ENCODE results near the gene COX6A1. TPM values are rescaled to one million over a fixed set of nuclear protein-coding genes. Genes with fewer than 3 reads are reported as not detected.

The COX6A1 gene
- total RNA-seq, 6 experiments from 2014 or later, result 356 to 391 (median 373) TPM

DNA sequence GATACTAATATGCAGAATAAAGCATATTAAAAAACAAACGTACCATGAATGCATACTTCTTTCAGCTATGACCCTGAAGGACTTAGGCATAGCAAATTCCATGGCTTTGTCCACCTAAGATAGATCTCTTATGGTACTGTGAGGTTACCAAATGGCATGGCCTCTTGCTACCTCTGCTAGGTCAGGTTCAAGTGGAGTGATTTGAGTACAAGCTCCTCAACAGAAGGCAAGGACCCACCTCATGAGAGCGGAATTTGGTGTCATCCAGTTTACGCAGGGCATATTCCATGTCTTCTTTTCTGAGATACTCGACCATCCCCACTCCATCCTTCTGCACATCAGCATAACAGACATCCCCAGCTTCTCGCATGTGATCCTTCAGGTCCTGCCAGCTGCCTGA lies 25.8 kb downstream of the COX6A1 start:
- H3K27ac Mint-ChIP-seq, result peak overlapping the region; percentile 26; the same call in 1 of the 2 replicates
- no peaks in the 10 kb centered on the region for H3K9me3 Mint-ChIP-seq
- DNase-seq, result no peak
- H3K36me3 Mint-ChIP-seq (ENCODE audit: low read depth), result peaks cover 51% of the 10 kb centered on the region
- peaks cover 30% of the 10 kb centered on the region for H3K4me1 Mint-ChIP-seq (ENCODE audit: low read depth)
- no peak overlapping the region for H3K4me3 Mint-ChIP-seq
- H3K27me3 Mint-ChIP-seq (ENCODE audit: insufficient read depth), result peaks cover 5% of the 10 kb centered on the region; the same call in 1 of the 2 replicates
- TF ChIP-seq CTCF (IDR thresholded peaks at IDR 0.05), result no peak

DNA sequence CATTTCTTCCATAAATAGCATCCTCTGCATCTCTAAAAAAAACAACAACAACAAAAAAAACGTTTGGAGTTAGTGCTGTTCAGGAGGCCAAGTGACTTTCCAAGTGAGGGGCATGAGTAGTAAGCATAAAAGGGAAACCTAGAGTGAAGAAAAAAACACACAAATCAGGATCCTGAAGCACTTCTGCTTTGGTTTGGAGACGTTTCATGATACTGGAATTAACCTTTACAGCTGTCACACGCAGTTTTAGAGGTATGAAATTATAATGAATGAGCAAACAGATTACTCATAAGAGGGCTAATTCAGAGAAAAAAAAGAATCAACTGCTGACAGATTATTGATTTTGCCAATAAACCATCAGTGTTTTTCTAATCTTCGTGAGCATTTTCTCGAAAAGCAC lies 27.8 kb downstream of the COX6A1 start:
- peak overlapping the region; percentile 42 for H3K27ac Mint-ChIP-seq
- H3K4me1 Mint-ChIP-seq (ENCODE audit: low read depth), result peaks cover 38% of the 10 kb centered on the region
- H3K36me3 Mint-ChIP-seq (ENCODE audit: low read depth), result peaks cover 52% of the 10 kb centered on the region
- peaks cover 2% of the 10 kb centered on the region; the same call in 1 of the 2 replicates for H3K27me3 Mint-ChIP-seq (ENCODE audit: insufficient read depth)
- no peak for TF ChIP-seq CTCF (IDR thresholded peaks at IDR 0.05)
- DNase-seq, result no peak
- H3K9me3 Mint-ChIP-seq, result no peaks in the 10 kb centered on the region
- H3K4me3 Mint-ChIP-seq, result no peak overlapping the region

DNA sequence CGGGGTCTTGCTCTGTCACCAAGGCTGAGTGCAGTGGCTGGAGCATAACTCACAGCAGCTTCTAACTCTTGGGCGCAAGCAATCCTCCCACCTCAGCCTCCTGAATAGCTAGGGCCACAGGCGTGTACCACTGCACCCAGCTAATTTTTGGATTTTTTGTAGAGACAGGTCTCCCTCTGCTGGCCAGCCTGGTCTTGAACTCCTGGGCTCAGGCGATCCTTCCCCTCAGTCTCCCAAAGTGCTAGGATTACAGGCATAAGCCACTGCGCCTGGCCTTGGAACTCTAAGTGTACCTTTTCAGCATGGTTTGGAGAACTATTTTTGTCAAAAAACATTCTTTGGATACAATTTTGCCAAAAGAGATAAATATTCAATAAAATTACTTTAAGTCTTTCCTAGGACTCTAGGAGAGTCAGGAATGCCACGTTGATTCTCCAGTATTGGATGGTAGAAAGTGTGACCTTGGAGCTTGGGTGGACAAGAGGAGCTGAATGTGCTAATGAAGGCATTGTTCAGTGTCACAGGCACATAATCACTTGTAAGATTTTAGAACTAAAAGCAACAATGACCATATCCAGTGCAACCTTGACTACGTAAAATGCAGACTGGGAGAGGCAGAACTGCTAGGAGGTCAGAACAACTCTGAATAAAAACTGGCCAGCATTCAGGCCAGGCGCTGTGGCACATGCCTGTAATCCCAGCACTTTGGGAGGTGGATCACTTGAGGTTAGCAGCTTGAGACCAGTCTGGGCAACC lies 28.8 kb downstream of the COX6A1 start:
- Mint-ChIP-seq H3K27me3 (ENCODE audit: insufficient read depth) (peaks cover 2% of the 10 kb centered on the region; the same call in 1 of the 2 replicates), H3K4me3 (peak overlapping the region; percentile 24; the same call in 1 of the 2 replicates)

GRCh38 chr12:120467439-120467838 lies 29.5 kb downstream of the COX6A1 start:
- H3K9me3 Mint-ChIP-seq, result no peaks in the 10 kb centered on the region
- DNase-seq, result no peak
- H3K36me3 Mint-ChIP-seq (ENCODE audit: low read depth), result peaks cover 42% of the 10 kb centered on the region
- H3K4me3 Mint-ChIP-seq, result peak overlapping the region; percentile 95
- H3K4me1 Mint-ChIP-seq (ENCODE audit: low read depth), result peaks cover 38% of the 10 kb centered on the region
- peaks cover 2% of the 10 kb centered on the region; the same call in 1 of the 2 replicates for H3K27me3 Mint-ChIP-seq (ENCODE audit: insufficient read depth)
- H3K27ac Mint-ChIP-seq, result peak overlapping the region; percentile 51
- TF ChIP-seq CTCF (IDR thresholded peaks at IDR 0.05), result no peak

More for the DNA sequence above, 28.8 kb downstream of the COX6A1 start:
- H3K27ac Mint-ChIP-seq, result peak overlapping the region; percentile 52; the same call in 1 of the 2 replicates
- peaks cover 46% of the 10 kb centered on the region for H3K36me3 Mint-ChIP-seq (ENCODE audit: low read depth)
- peak; percentile 38 for DNase-seq
- no peaks in the 10 kb centered on the region for H3K9me3 Mint-ChIP-seq
- peak; percentile 80 for TF ChIP-seq CTCF (IDR thresholded peaks at IDR 0.05)
- H3K4me1 Mint-ChIP-seq (ENCODE audit: low read depth), result peaks cover 38% of the 10 kb centered on the region

DNA sequence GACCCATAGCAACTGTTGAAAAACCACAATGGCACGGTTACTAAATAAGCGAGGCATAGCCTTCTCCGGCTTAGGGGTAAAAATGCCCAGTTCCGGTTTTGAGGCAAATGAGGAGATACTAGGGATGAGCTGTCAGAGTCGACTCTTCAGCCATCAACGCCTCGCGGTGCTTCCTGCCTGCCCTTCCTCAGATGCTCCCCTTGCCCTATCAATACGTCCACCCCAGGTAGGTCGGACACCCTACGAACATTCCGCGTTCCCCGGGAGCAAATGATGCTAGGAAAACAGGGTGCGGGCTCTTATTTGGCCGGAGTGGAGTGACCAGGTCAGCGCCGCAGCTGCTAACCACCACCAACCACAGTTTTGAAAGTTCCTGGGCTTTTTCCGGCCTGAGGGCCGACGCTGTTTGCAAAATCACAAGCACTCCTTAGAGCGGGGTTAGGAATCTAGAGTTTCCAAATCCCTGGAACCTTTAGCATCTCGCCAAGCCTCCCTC lies 30.5 kb downstream of the COX6A1 start:
- Mint-ChIP-seq H3K27ac (peak overlapping the region; percentile 82), H3K27me3 (ENCODE audit: insufficient read depth) (peaks cover 2% of the 10 kb centered on the region; the same call in 1 of the 2 replicates), H3K9me3 (no peaks in the 10 kb centered on the region), H3K4me3 (peak overlapping the region; percentile 95), H3K36me3 (ENCODE audit: low read depth) (peaks cover 36% of the 10 kb centered on the region), H3K4me1 (ENCODE audit: low read depth) (peaks cover 38% of the 10 kb centered on the region)
- DNase-seq, result peak; percentile 46
- TF ChIP-seq CTCF (IDR thresholded peaks at IDR 0.05), result no peak

Data from HFFc6 (cell line).